Gastroesophageal sphincter (tissue), 4 donors: Measurements from ENCODE around the gene CDR2L. TPM values are rescaled to one million over a fixed set of nuclear protein-coding genes. Genes with fewer than 3 reads are reported as not detected.
"Not testable (repeated sequence)": the region's sequence is repeated elsewhere in the genome, so short reads cannot be mapped to it uniquely, and the experiment has no call there.

Experiments used
- ATAC-seq: fragments of 150-250 bp; one replicate; pipeline ENCODE4 v1.9.1; 2016; ENCODE audit warnings: mild to moderate bottlenecking, moderate library complexity
- H3K27ac ChIP-seq, 4 donors: fragments of 200-600 bp; sonication (generic) in 3 of 4; 1 replicate in 3 of 4; 2 replicates in 1 of 4; pipeline ENCODE4 v1.5.1; 2016 to 2019
- H3K27me3 ChIP-seq: fragments of 200-600 bp; sonication (generic); one replicate; pipeline ENCODE4 v1.5.1; 2019
- H3K36me3 ChIP-seq, 2 donors: fragments of 200-600 bp; sonication (generic); one replicate each; pipeline ENCODE4 v1.5.1; 2019; ENCODE audit warnings: control low read depth in 1 of 2
- H3K4me1 ChIP-seq, 3 donors: fragments of 200-600 bp; sonication (generic); 1 replicate in 2 of 3; 2 replicates in 1 of 3; pipeline ENCODE4 v1.5.1; 2016 to 2019; ENCODE audit warnings: control low read depth in 2 of 3
- H3K4me3 ChIP-seq, 2 donors: fragments of 200-600 bp; sonication (generic); one replicate each; pipeline ENCODE4 v1.5.1; 2019; ENCODE audit warnings: mild to moderate bottlenecking in 1 of 2, moderate library complexity in 1 of 2
- H3K9me3 ChIP-seq, 3 donors: fragments of 200-600 bp; sonication (generic); one replicate each; pipeline ENCODE4 v1.5.1; 2017 to 2019; ENCODE audit warnings: control low read depth in 2 of 3
- EP300 ChIP-seq: sonication (generic); formaldehyde crosslinking; IDR thresholded peaks from one replicate; pipeline ENCODE4 v1.6.1; 2017; ENCODE audit warnings: antibody characterized with exemption, mild to moderate bottlenecking
- POLR2A ChIP-seq, 2 donors: fragments of 450-650 bp; IDR thresholded peaks; one replicate each; pipeline ENCODE4 v1.6.1; 2017; ENCODE audit warnings: antibody characterized with exemption in 2 of 2, mild to moderate bottlenecking in 2 of 2, moderate library complexity in 1 of 2
- POLR2AphosphoS5 ChIP-seq: sonication (generic); formaldehyde crosslinking; IDR thresholded peaks from one replicate; pipeline ENCODE4 v1.6.1; 2017; ENCODE audit warnings: antibody characterized with exemption
- WGBS, 2 donors: methylation state at CpG; one replicate each; pipeline ENCODE4 v1.1.5; 2018; ENCODE audit warnings: low coverage in 1 of 2; 5-methylcytosine and 5-hydroxymethylcytosine counted together
- total RNA-seq, 4 donors: library from RNA; depleted of rRNA; stranded (reverse); fragments of >200 nt; gene quantifications; one replicate each; pipeline ENCODE4 v1.1.0, GENCODE V29; 2016
- TF ChIP-seq, protein P1 (sequence below), 4 experiments: fragments of 200-600 bp in 2 of 4; fragments of 450-650 bp in 2 of 4; sonication (generic) in 1 of 4; IDR thresholded peaks; one replicate each; pipeline ENCODE4 v1.5.1; 2017 to 2019; ENCODE audit warnings: antibody characterized with exemption in 4 of 4, mild to moderate bottlenecking in 2 of 4, moderate library complexity in 2 of 4

The CDR2L gene
- total RNA-seq, 4 donors from 2014 or later, result 11.8 to 35.3 (median 18.1) TPM

DNA sequence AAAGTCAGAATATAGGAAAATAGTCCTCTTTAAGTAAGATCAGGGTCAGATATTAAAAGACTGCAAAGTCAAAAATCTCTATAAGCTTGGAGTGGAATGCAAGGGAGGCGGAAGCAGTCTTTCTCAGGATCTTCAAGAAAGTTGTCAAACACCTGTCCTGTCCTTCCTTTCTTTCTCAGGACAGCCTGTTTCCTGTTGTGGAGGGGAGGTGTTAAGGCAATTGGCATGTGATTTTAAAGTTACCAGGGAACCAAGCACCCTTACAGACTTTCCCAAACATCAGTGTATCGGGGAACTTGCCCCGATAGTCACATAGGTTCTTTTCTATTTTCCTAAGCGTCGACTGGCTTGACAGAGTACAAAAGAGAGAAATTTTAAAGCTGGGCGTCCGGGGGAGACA is 57.3 kb downstream of the CDR2L start:
- no peaks in the 10 kb centered on the region for H3K9me3 ChIP-seq
- TF ChIP-seq POLR2A (IDR thresholded peaks at IDR 0.05), result no peak
- TF ChIP-seq, protein P1, sequence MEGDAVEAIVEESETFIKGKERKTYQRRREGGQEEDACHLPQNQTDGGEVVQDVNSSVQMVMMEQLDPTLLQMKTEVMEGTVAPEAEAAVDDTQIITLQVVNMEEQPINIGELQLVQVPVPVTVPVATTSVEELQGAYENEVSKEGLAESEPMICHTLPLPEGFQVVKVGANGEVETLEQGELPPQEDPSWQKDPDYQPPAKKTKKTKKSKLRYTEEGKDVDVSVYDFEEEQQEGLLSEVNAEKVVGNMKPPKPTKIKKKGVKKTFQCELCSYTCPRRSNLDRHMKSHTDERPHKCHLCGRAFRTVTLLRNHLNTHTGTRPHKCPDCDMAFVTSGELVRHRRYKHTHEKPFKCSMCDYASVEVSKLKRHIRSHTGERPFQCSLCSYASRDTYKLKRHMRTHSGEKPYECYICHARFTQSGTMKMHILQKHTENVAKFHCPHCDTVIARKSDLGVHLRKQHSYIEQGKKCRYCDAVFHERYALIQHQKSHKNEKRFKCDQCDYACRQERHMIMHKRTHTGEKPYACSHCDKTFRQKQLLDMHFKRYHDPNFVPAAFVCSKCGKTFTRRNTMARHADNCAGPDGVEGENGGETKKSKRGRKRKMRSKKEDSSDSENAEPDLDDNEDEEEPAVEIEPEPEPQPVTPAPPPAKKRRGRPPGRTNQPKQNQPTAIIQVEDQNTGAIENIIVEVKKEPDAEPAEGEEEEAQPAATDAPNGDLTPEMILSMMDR (IDR thresholded peaks at IDR 0.05), result no peak
- TF ChIP-seq POLR2AphosphoS5, result no peak
- TF ChIP-seq EP300, result no peak
- H3K4me1 ChIP-seq, result peaks cover 0 to 48% (median 21%) of the 10 kb centered on the region in 3 donors
- peaks cover 0 to 34% of the 10 kb centered on the region in 2 donors for H3K36me3 ChIP-seq
- no peaks in the 10 kb centered on the region for H3K27me3 ChIP-seq
- H3K27ac ChIP-seq, result no peak overlapping the region
- ATAC-seq, result no peak
- WGBS, 2 donors, result 78 to 87% methylated on average over 3 of the region's 7 CpGs
- H3K4me3 ChIP-seq, result no peak overlapping the region

DNA sequence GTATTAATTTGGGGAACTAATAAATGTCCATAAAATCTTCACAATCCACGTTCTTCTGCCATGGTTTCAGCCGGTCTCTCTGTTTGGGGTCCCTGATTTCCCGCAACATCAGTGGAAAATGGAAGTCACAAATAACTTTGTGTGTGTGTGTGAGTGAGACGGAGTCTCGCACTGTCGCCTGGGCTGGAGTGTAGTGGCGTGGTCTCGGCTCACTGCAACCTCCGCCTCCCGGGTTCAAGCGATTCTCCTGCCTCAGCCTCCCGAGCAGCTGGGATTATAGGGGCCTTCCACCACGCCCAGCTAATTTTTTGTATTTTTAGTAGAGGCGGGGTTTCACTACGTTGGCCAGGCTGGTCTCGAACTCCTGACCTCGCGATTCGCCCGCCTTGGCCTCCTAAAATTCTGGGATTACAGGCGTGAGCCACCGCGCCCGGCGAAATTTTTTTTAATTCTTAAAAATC is 58.5 kb downstream of the CDR2L start:
- WGBS, 2 donors, result 15 to 26% methylated on average over 8 to 19 of the region's 25 CpGs
- not testable (repeated sequence) for H3K27me3 ChIP-seq, ATAC-seq, H3K9me3 ChIP-seq
- Histone ChIP-seq H3K27ac (peak overlapping the region; percentile 90 to 100 (median 98)), H3K4me1 (peaks cover 0 to 49% (median 21%) of the 10 kb centered on the region in 3 donors), H3K4me3 (peak overlapping the region; percentile 61 to 92), H3K36me3 (peaks cover 0 to 34% of the 10 kb centered on the region in 2 donors)

DNA sequence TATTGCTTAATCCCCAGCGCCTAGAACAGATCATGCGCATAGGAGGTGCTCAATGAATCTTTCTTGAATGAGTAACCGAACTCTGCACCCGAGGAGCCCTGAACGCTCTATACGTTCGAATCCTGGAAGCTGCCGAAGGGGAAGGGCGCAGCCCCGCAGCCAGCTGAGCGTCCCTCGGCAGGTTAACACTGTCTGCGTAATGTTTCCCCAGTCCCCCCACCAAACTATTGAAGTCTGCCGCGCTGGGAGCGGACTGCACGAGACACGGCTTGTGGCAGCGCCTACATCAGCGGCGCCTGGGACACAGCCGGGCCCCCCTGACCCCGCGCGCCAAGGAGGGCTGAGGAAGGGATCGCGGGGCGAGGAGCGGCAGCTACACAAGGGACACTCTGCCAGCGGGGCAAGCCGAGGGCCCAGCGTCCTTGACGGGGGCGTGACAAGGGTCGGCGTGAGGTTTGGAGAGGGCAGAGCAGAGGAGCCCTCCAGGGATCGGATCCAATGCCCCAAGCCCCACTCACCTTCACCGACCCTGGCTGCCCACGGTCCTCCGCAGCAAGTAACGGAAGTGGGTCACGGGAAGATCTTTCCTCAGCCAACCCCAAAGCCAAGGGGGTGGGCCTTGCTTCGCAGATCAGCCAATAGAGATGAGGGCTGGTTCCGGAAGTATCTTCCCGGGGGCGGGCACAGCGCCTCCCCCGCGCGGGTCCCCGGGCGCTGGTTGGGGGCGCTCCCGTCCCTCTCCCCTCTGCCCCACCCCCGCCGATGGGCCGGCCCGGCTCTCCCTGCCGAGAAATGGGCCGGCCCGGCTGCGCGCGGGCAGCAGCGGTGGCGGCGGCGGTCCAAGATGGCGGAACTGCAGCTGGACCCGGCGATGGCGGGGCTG is 59.2 kb downstream of the CDR2L start, which contains the start of the genes ATP5PD and KCTD2:
Gene ATP5PD (minus strand): TSS at position 563 of the 883 bp plus-strand sequence. CDS start 4,319 bp downstream, outside the sequence.
Gene KCTD2 (plus strand): TSS at position 819 of the 883 bp plus-strand sequence. CDS start 26 bp downstream, at position 845.
- Histone ChIP-seq H3K27me3 (no peaks in the 10 kb centered on the region), H3K9me3 (no peaks in the 10 kb centered on the region), H3K4me1 (peaks cover 0 to 49% (median 21%) of the 10 kb centered on the region in 3 donors), H3K4me3 (peak within 1 kb of the TSS; percentile 61 to 92), H3K27ac (peak within 1 kb of the TSS; percentile 90 to 100 (median 98)), H3K36me3 (peaks cover 0 to 34% of the 10 kb centered on the region in 2 donors)
- peak; percentile 99 for ATAC-seq
- 0% methylated on average over 1 to 13 of the region's 72 CpGs for WGBS, 2 donors
- TF ChIP-seq EP300 (no peak), POLR2A (IDR thresholded peaks at IDR 0.05) (peak; percentile 95 to 96), POLR2AphosphoS5 (peak; percentile 99)
- TF ChIP-seq, protein P1 (IDR thresholded peaks at IDR 0.05), result no peak

DNA sequence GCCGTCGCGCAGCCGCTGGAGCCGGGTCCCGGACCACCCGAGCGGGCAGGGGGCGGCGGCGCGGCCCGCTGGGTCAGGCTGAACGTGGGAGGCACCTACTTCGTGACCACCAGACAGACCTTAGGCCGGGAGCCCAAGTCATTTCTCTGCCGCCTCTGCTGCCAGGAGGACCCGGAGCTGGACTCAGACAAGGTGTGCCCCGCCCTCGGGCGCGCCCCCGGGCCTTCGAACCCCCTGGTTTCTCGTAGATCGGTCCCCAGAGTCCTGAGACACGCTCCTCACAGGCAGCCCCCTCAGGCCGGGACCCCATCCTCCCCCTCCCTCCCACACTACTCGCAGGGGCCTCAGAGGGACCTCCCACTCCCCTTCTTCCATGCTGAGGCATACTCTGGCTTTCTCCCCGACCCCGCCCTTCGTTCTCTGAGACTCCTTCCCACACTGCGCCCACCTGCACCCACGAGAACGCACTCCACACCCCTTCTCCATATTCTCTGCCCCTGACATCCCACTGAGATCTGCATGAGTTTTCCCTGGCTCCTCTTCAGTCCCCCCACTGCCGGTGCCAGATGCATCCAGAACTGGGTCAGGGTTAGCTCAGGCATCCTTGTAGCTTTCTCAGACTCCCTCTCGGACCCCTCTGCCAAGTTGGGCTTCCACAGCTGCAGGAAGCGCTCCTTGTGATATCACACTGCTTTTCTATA is 60.1 kb downstream of the CDR2L start:
- ATAC-seq, result peak; percentile 0
- no peak for TF ChIP-seq POLR2AphosphoS5
- TF ChIP-seq EP300, result no peak
- TF ChIP-seq, protein P1 (IDR thresholded peaks at IDR 0.05), result no peak
- no peak for TF ChIP-seq POLR2A (IDR thresholded peaks at IDR 0.05)
- H3K4me3 ChIP-seq, result peak overlapping the region; percentile 61 to 92
- no peaks in the 10 kb centered on the region for H3K9me3 ChIP-seq
- H3K27me3 ChIP-seq, result no peaks in the 10 kb centered on the region
- H3K4me1 ChIP-seq, result peaks cover 0 to 49% (median 21%) of the 10 kb centered on the region in 3 donors
- H3K36me3 ChIP-seq, result peaks cover 0 to 34% of the 10 kb centered on the region in 2 donors
- WGBS, 2 donors, result 0% methylated on average over 9 to 10 of the region's 38 CpGs
- H3K27ac ChIP-seq, result peak overlapping the region; percentile 90 to 100 (median 98)

DNA sequence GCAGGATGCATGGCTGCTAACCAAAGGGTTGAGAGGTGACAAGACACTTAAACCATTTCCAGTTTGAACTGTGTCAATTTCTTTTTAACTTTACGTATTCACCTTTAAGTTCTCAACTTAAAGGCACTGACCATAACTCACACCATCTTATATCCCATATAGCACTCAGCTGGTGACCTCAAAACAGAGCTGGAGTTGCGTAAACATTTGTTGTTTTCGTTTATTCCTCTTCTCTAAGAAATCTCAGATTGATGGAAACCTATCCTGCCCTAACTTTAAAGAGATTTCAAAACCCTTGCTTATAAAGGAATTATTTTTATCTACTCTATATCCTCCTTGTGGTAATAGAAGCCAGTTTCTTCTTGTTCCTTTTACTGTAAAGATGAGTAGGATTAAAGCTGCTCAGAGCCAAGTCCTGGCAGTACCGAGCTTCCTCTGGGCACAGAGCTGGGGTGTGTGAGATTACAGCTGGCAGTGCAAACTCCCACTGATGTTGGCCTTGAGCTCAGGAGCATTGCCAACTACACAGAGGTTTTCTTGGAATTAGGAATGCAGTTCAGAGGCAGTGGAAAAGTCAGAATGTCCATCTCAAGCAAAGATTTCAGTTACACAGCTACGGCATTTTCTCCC is 60.9 kb downstream of the CDR2L start:
- TF ChIP-seq POLR2A (IDR thresholded peaks at IDR 0.05) (no peak), POLR2AphosphoS5 (peak; percentile 71)
- ATAC-seq, result no peak
- Histone ChIP-seq H3K27ac (peak overlapping the region; percentile 90 to 100 (median 98)), H3K36me3 (peaks cover 0 to 42% of the 10 kb centered on the region in 2 donors), H3K27me3 (no peaks in the 10 kb centered on the region), H3K4me3 (peak overlapping the region; percentile 61 to 92), H3K4me1 (peaks cover 0 to 43% (median 21%) of the 10 kb centered on the region in 3 donors), H3K9me3 (no peaks in the 10 kb centered on the region)
- WGBS, 2 donors, result 14 to 15% methylated on average over 5 of the region's 5 CpGs
